K562 (cell line): ENCODE results near the gene WIPF3. TPM values are rescaled to one million over a fixed set of nuclear protein-coding genes. Genes with fewer than 3 reads are reported as not detected.

Source experiments
- CBFB ChIP-seq: sonication (generic); formaldehyde crosslinking; IDR thresholded peaks from 2 replicates; pipeline ENCODE4 v1.4.0; 2020; ENCODE audit warnings: mild to moderate bottlenecking, missing genetic modification reagents
- LARP7 ChIP-seq: fragments of 450-650 bp; IDR thresholded peaks from 2 replicates; pipeline ENCODE4 v1.6.1; 2016
- NFIC ChIP-seq: fragments of 450-650 bp; IDR thresholded peaks from 2 replicates; pipeline ENCODE4 v1.6.1; 2017; ENCODE audit warnings: mild to moderate bottlenecking, inconsistent platforms
- RBM34 ChIP-seq: fragments of 200-400 bp; formaldehyde crosslinking; IDR thresholded peaks from 2 replicates; pipeline ENCODE4 v1.6.1; 2018; ENCODE audit warnings: low read length, borderline replicate concordance; ENCODE audit not compliant: insufficient read depth
- REST ChIP-seq, 2 experiments: fragments of 450-650 bp; formaldehyde crosslinking in 1 of 2; IDR thresholded peaks; 2 replicates each; pipeline versions ENCODE4 v1.4.0 to v1.6.1; 2014 to 2020; ENCODE audit warnings: mild to moderate bottlenecking in 2 of 2, borderline replicate concordance in 1 of 2, low read depth in 1 of 2
- SUPT5H ChIP-seq: fragments of 450-650 bp; IDR thresholded peaks from 2 replicates; pipeline ENCODE4 v1.6.1; 2016
- UBTF ChIP-seq, 2 experiments: IDR thresholded peaks; 2 replicates each; pipeline ENCODE4 v1.6.1; 2012; ENCODE audit warnings: improper control_type of control experiment in 2 of 2, low read depth in 2 of 2, low read length in 2 of 2, borderline replicate concordance in 1 of 2
- USF1 ChIP-seq: sonication (generic); formaldehyde crosslinking; IDR thresholded peaks from 2 replicates; pipeline ENCODE4 v1.9.0; 2022; ENCODE audit warnings: mild to moderate bottlenecking, missing genetic modification reagents
- polyA plus RNA-seq, 8 experiments: library from polyadenylated mRNA; depleted of rRNA in 4 of 8; stranded (reverse) in 5 of 8; unstranded in 3 of 8; fragments of >200 nt; fragmentation: Nextera tagmentation in 2 of 8; fragmentation: Illumina TruSeq in 1 of 8; extraction: Ambion mirVana in 2 of 8; extraction: Trizol in 1 of 8; gene quantifications; 2 replicates each; pipeline versions ENCODE4 v1.2.1 to v1.2.3, GENCODE V29; 2011 to 2014; ENCODE audit warnings: inconsistent platforms in 1 of 8, missing spikeins in 1 of 8
- total RNA-seq, 7 experiments: library from RNA; depleted of rRNA in 6 of 7; stranded (reverse); fragments of >200 nt in 6 of 7; fragmentation: Illumina TruSeq in 2 of 7; extraction: Trizol in 2 of 7; gene quantifications; 2 replicates each; pipeline versions ENCODE4 v1.2.1 to v1.2.3, GENCODE V29; 2011 to 2021; ENCODE audit warnings: low replicate concordance in 1 of 7

Gene WIPF3
- total and polyA plus RNA-seq, 9 of the 15 experiments (the other 6 are each of a cell fraction or from before 2014, with no cell fraction given): 0.18 to 3.2 (median 1.7) TPM

- TF ChIP-seq REST (IDR thresholded peaks at IDR 0.05; ENCODE audit: borderline replicate concordance): 0 out of 2 replicates have a peak, but pooled peaks have one; percentile 9
- no peak for TF ChIP-seq REST (CRISPR knock-in tag; IDR thresholded peaks at IDR 0.05; ENCODE audit: low read depth)
- TF ChIP-seq UBTF (IDR thresholded peaks at IDR 0.05; ENCODE audit: borderline replicate concordance in 1 of 2, low read depth in 2 of 2, low read length in 2 of 2): no peak
- TF ChIP-seq USF1 (CRISPR knock-in tag): peak; percentile 58; the same call in 1 of the 2 replicates
- 0 out of 2 replicates have a peak, but pooled peaks have one; percentile 24 for TF ChIP-seq CBFB (CRISPR knock-in tag)
- TF ChIP-seq SUPT5H: no peak
- TF ChIP-seq LARP7: no peak
- TF ChIP-seq NFIC: peak; percentile 88
- TF ChIP-seq RBM34: no peak
Observed at GRCh38 chr7:29946428-29947186, 140.3 kb downstream of the WIPF3 start (continued).
